Stimulated activated naive CD8-positive, alpha-beta T cell treated with anti-CD3 and anti-CD28 coated beads, Interleukin-15, amount 100 ng/mL, for 72 hours (primary cell): ENCODE data around the gene NDUFB10.

Source experiments
- ATAC-seq: fragments of 150-1000 bp; cut with Tn5 transposase; 2 replicates; pipeline ENCODE4 v1.10.0; 2021; ENCODE audit warnings: mild to moderate bottlenecking, moderate library complexity
- DNase-seq, 2 donors: peaks; one replicate each; pipeline ENCODE4 v3.0.0; 2021 to 2022
- H3K27ac Mint-ChIP-seq, 2 donors: one replicate each; pipeline ENCODE4 v1.8.0; 2022; ENCODE audit warnings: mild to moderate bottlenecking in 2 of 2, mixed read lengths in 2 of 2, moderate library complexity in 2 of 2
- H3K27me3 Mint-ChIP-seq: one replicate; pipeline ENCODE4 v1.8.0; 2022; ENCODE audit warnings: mixed read lengths
- H3K4me1 Mint-ChIP-seq: one replicate; pipeline ENCODE4 v1.8.0; 2022; ENCODE audit warnings: mild to moderate bottlenecking, mixed read lengths
- H3K4me3 Mint-ChIP-seq, 2 donors: one replicate each; pipeline ENCODE4 v1.8.0; 2022; ENCODE audit warnings: mild to moderate bottlenecking in 2 of 2, mixed read lengths in 2 of 2, moderate library complexity in 1 of 2
- H3K9me3 Mint-ChIP-seq, 2 donors: one replicate each; pipeline ENCODE4 v1.8.0; 2022; ENCODE audit warnings: mixed read lengths in 2 of 2

NDUFB10 gene

GRCh38 chr16:2006317-2006716 is 47.0 kb downstream of the NDUFB10 start:
- Mint-ChIP-seq H3K9me3 (no peaks in the 10 kb centered on the region), H3K27ac (peak overlapping the region in 1 of 2 donors; percentile 84), H3K4me3 (peak overlapping the region; percentile 96 to 97), H3K27me3 (no peaks in the 10 kb centered on the region), H3K4me1 (peaks cover 59% of the 10 kb centered on the region)
- DNase-seq (no peak), ATAC-seq (no peak)

GRCh38 chr16:2007081-2007836 is 47.9 kb downstream of the NDUFB10 start:
- DNase-seq (no peak), ATAC-seq (no peak)
- peak overlapping the region; percentile 96 to 97 for H3K4me3 Mint-ChIP-seq
- H3K4me1 Mint-ChIP-seq, result peaks cover 59% of the 10 kb centered on the region
- no peaks in the 10 kb centered on the region for H3K9me3 Mint-ChIP-seq
- peak overlapping the region; percentile 94 to 95 for H3K27ac Mint-ChIP-seq
- H3K27me3 Mint-ChIP-seq, result no peaks in the 10 kb centered on the region

- H3K27ac Mint-ChIP-seq, result peak overlapping the region; percentile 94 to 95
- peak; percentile 31 to 58 for DNase-seq
- H3K27me3 Mint-ChIP-seq, result no peaks in the 10 kb centered on the region
- H3K4me1 Mint-ChIP-seq, result peaks cover 59% of the 10 kb centered on the region
- peak overlapping the region; percentile 96 to 97 for H3K4me3 Mint-ChIP-seq
- H3K9me3 Mint-ChIP-seq, result no peaks in the 10 kb centered on the region
- peak; percentile 40 for ATAC-seq
These were observed 48.7 kb downstream of the NDUFB10 start for GRCh38 chr16:2008009-2008526.

- no peaks in the 10 kb centered on the region for H3K27me3 Mint-ChIP-seq
- H3K4me1 Mint-ChIP-seq, result peaks cover 59% of the 10 kb centered on the region
- ATAC-seq, result peak; percentile 11
- peak overlapping the region; percentile 94 to 95 for H3K27ac Mint-ChIP-seq
- no peaks in the 10 kb centered on the region for H3K9me3 Mint-ChIP-seq
- DNase-seq, result peak; percentile 23 to 53
- peak overlapping the region; percentile 96 to 97 for H3K4me3 Mint-ChIP-seq
These were observed 49.4 kb downstream of the NDUFB10 start for GRCh38 chr16:2008631-2009163.

- no peaks in the 10 kb centered on the region for H3K9me3 Mint-ChIP-seq
- peak overlapping the region; percentile 94 to 95 for H3K27ac Mint-ChIP-seq
- H3K27me3 Mint-ChIP-seq, result no peaks in the 10 kb centered on the region
- peak in 1 of 2 donors; percentile 31 for DNase-seq
- peak overlapping the region; percentile 96 to 97 for H3K4me3 Mint-ChIP-seq
- peak; percentile 47 for ATAC-seq
- peaks cover 54% of the 10 kb centered on the region for H3K4me1 Mint-ChIP-seq
These were observed 49.9 kb downstream of the NDUFB10 start for GRCh38 chr16:2009164-2009711.

GRCh38 chr16:2009791-2010510 is 50.6 kb downstream of the NDUFB10 start, which contains the start of gene ZNF598:
Gene ZNF598, minus strand, starts transcription at chr16:2009821.
- H3K27ac Mint-ChIP-seq, result peak within 1 kb of the TSS; percentile 97
- H3K4me1 Mint-ChIP-seq, result peaks cover 47% of the 10 kb centered on the region
- H3K4me3 Mint-ChIP-seq, result peak within 1 kb of the TSS; percentile 96 to 97
- H3K27me3 Mint-ChIP-seq, result no peaks in the 10 kb centered on the region
- DNase-seq (peak; percentile 76 to 79), ATAC-seq (peak; percentile 93)
- no peaks in the 10 kb centered on the region for H3K9me3 Mint-ChIP-seq
